Rectal smooth muscle tissue (tissue), 1 donor: ENCODE data around the gene HMCN2.
A peak's percentile ranks its signal among the peaks of the same experiment; 100 is the strongest.

Source experiments
- H3K27ac ChIP-seq: one replicate; pipeline ENCODE4 v1.7.0; 2013; ENCODE audit warnings: low read depth, low read length, inconsistent platforms
- H3K27me3 ChIP-seq: one replicate; pipeline ENCODE4 v1.7.0; 2013; ENCODE audit warnings: low read length; ENCODE audit not compliant: control insufficient read depth, insufficient read depth
- H3K36me3 ChIP-seq: one replicate; pipeline ENCODE4 v1.7.0; 2013; ENCODE audit warnings: low read length; ENCODE audit not compliant: control insufficient read depth, insufficient read depth
- H3K4me1 ChIP-seq: one replicate; pipeline ENCODE4 v1.7.0; 2013; ENCODE audit warnings: low read length; ENCODE audit not compliant: control insufficient read depth, insufficient read depth
- H3K4me3 ChIP-seq: one replicate; pipeline ENCODE4 v1.7.0; 2013; ENCODE audit warnings: low read length
- H3K9ac ChIP-seq: one replicate; pipeline ENCODE4 v1.7.0; 2013; ENCODE audit warnings: low read length

HMCN2 gene

DNA sequence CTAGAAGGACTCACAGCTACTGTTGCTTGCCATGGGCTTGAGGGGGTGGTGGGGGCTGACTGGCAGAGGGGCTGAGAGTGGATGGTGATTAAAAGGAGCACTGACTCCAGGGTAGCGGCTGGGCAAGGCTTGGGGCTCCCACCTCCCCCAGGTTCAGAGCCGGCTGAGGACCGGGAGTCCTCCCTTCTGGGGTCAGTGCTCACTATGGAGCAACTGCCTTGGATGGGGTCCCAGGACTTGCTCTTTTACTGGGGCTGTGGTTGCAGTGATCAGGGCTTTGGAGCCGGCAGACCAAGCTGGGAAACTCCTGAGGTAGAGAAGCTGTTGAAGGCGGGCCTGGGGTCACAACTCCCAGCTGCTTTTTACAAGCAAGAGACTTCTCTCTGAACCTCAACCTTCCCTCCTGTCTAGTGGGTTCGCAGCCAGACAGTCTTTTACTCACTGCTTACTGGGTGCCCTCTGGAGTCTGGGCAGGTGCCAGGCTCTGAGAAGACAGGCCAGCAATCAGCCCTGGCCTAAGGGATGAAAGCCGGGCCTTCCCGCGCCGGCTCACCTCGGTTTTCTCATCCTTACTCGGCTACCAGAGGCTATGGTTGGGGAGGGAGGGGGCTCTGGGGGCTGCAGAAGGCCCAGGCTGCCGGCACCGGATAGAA, 178.4 kb downstream of the HMCN2 start:
- peak overlapping the region; percentile 3 for H3K4me3 ChIP-seq
- no peaks in the 10 kb centered on the region for H3K36me3 ChIP-seq
- H3K4me1 ChIP-seq = peaks cover 22% of the 10 kb centered on the region
- no peak overlapping the region for H3K27ac ChIP-seq
- H3K27me3 ChIP-seq = no peaks in the 10 kb centered on the region
- H3K9ac ChIP-seq = no peak overlapping the region

DNA sequence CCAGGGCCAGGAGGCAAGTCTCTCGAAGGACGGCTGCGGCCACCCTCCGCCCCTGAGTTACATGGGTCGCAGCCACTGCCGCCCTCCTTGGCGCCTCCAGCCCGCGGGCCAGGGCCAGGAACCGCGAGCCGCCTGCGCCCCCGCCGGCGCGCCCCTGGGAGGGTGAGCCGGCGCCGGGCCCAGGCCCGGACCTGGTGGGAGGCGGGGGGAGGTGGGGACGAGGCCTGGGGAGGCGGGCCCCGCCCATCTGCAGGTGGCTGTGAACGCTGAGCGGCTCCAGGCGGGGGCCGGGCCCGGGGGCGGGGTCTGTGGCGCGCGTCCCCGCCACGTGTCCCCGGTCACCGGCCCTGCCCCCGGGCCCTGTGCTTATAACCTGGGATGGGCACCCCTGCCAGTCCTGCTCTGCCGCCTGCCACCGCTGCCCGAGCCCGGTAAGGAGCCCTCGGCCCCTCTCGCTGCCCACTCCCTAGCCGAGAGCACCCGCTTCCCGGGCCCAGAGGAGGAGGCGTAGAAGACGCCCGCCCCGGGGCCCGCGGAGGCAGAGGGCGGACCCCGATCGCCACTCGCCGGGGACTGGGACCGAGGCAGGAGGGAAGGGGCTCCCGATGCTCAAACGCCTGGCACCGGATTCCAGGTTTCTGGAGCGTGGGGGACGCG, 179.1 kb downstream of the HMCN2 start, which contains the start of gene ASS1:
ASS1 (plus strand) TSS at position 397 of the 657 bp plus-strand sequence. CDS start 7,268 bp downstream, outside the sequence.
- Histone ChIP-seq H3K27me3 (no peaks in the 10 kb centered on the region), H3K4me3 (peak within 1 kb of the TSS; percentile 70), H3K4me1 (peaks cover 22% of the 10 kb centered on the region), H3K9ac (peak within 1 kb of the TSS; percentile 41), H3K27ac (peak within 1 kb of the TSS; percentile 88), H3K36me3 (no peaks in the 10 kb centered on the region)

DNA sequence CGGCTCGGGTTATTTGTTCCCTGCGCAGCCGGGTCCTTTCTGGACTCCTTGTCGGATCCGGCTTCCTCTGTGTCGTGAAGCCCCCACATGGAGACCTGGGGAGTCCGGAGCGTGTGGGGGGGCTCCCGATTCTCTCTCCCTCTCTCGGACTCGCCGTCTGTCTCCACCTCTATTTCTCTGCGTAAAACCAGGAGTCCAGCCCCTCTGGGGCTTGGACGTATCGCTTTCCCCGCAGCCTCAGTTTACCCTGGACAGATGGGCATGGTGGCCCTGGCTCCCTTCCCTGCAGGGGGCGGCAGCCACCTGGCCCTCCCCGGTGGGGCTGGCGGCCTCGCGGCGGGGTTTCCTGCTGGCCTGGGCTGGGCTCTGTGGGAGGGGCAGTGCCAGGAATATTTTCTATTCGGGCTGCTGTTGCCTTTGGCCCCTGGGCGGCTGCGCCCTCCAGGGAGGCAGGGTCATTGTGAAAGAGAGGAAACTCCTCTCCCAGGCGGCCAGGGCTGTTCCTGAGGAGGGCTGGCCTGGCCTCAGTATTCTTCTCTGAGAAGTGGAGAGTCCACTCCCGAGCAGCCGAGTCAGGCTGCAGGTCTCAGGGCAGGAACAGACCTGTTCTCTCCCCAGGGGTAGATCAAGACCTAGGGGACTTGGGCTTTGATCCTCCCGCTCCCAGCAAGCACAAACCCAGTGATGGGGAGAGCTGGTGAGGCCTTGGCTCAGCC, 179.9 kb downstream of the HMCN2 start:
- peak overlapping the region; percentile 88 for H3K27ac ChIP-seq
- H3K36me3 ChIP-seq = no peaks in the 10 kb centered on the region
- no peaks in the 10 kb centered on the region for H3K27me3 ChIP-seq
- peaks cover 22% of the 10 kb centered on the region for H3K4me1 ChIP-seq
- H3K4me3 ChIP-seq = peak overlapping the region; percentile 70
- peak overlapping the region; percentile 41 for H3K9ac ChIP-seq

DNA sequence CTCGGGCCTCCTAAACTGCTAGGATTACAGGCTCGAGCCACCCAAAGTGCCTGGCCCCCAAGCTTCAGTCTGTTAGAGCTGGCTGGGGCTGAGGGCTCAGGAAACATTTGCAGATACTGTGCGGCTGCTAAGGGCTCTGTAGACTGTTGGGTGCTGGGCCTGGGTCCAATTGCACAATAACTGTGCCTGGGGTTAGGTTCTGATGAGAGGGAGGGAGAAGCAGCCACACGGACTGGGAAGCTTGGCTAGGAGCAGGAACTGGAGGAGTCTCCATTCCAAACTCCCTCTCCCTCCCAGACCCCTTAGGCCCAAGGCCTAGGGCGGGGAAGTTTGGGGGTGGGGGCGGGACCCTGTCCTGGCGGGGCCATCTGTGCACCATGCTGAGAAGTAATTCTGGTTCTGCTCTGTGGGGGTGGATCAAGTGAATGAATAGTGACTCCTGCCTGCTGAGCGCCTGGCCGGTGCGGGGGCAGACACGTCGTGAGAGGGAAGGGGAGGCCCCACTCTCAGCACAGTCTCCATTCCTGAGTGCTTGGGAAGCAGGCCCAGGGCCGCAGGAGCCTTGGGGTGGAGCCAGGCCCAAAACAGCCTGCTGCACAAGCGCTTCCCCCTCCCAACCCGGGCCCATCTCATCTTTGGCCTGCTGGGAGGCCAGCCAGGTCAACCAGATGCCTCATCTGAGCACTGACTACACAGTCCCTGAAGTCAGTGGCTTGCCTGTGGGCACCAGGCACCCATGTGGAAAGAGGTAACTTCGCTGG, 180.7 kb downstream of the HMCN2 start:
- peaks cover 26% of the 10 kb centered on the region for H3K4me1 ChIP-seq
- no peaks in the 10 kb centered on the region for H3K27me3 ChIP-seq
- no peak overlapping the region for H3K9ac ChIP-seq
- H3K36me3 ChIP-seq = no peaks in the 10 kb centered on the region
- H3K4me3 ChIP-seq = peak overlapping the region; percentile 70
- peak overlapping the region; percentile 88 for H3K27ac ChIP-seq

GRCh38 chr9:130447193-130447816, 181.7 kb downstream of the HMCN2 start:
- Histone ChIP-seq H3K4me3 (no peak overlapping the region), H3K4me1 (peaks cover 36% of the 10 kb centered on the region), H3K27me3 (no peaks in the 10 kb centered on the region), H3K27ac (peak overlapping the region; percentile 88), H3K36me3 (no peaks in the 10 kb centered on the region), H3K9ac (no peak overlapping the region)

- Histone ChIP-seq H3K9ac (no peak overlapping the region), H3K4me3 (no peak overlapping the region), H3K27ac (no peak overlapping the region), H3K36me3 (no peaks in the 10 kb centered on the region), H3K4me1 (peaks cover 39% of the 10 kb centered on the region), H3K27me3 (no peaks in the 10 kb centered on the region)
Measured at GRCh38 chr9:130448035-130448624, 182.6 kb downstream of the HMCN2 start.

DNA sequence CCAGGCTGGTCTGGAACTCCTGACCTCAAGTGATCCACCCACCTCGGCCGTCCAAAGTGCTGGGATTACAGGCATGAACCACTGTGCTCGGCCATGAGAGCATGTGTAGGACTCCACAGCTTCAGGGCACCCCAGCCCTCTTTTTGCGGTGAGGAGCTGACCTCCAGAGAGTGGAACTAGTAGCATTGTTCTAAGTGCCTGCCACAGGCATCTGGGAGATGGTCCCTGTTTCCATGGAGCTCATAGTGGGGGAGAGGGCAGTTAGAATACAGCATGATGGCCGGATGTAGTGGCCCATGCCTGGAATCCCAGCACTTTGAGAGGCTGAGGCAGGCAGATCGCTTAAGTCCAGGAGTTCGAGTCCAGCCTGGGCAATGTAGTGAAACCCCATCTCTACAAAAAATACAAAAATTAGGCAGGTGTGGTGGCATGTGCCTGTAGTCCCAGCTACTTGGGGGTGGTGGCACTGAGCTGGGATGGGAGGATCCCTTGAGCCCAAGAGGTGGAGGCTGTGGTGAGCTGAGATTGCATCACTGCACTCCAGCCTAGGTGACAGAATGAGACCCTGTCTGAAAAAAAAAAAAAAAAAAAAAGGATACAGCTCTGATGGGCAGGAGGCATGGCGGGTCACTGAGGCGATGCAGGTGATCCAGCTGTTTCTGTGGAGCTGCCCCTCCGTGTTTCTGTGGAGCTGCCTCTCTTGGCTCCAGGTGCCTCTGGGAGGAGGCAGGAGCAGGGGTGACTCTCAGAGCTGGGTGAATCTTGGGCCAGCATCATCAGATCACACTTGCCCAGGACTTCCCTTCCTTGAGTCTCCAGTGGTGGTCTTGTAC, 183.4 kb downstream of the HMCN2 start:
- no peak overlapping the region for H3K27ac ChIP-seq
- H3K4me3 ChIP-seq = no peak overlapping the region
- H3K4me1 ChIP-seq = peaks cover 39% of the 10 kb centered on the region
- H3K9ac ChIP-seq = no peak overlapping the region
- H3K27me3 ChIP-seq = no peaks in the 10 kb centered on the region
- no peaks in the 10 kb centered on the region for H3K36me3 ChIP-seq

DNA sequence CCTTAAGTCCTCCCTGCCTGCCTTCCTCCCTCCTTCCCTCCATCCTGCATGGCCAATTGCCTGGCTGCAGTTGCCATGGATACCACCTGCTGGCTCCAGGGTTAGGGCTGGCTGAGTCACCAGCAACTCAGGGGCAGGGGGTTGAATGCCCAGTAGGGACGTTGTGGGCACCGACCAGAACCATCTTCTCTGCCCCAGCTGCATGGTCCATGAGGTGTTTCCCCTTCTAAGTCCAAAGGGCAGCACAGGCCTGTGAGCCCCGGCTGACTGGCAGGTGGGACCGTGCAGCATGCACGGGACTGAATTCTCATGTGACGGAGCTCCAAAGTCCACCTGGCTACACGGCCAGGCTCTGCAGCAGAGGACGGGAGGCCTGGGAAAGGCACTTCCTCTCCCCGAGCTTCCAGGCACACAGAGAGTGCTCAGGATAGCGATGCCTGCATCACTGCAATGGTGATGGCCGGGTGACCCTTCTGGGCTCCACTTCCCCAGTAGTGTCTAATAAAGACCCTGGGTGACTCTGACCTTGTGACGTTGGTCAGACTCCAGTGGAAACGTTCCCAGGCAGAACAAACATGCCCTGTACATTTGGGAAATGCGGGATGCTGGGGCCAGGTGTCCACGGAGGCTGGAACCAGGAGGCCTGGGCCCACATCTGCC, 184.9 kb downstream of the HMCN2 start:
- no peak overlapping the region for H3K4me3 ChIP-seq
- H3K36me3 ChIP-seq = no peaks in the 10 kb centered on the region
- no peak overlapping the region for H3K9ac ChIP-seq
- no peak overlapping the region for H3K27ac ChIP-seq
- peaks cover 35% of the 10 kb centered on the region for H3K4me1 ChIP-seq
- H3K27me3 ChIP-seq = no peaks in the 10 kb centered on the region

DNA sequence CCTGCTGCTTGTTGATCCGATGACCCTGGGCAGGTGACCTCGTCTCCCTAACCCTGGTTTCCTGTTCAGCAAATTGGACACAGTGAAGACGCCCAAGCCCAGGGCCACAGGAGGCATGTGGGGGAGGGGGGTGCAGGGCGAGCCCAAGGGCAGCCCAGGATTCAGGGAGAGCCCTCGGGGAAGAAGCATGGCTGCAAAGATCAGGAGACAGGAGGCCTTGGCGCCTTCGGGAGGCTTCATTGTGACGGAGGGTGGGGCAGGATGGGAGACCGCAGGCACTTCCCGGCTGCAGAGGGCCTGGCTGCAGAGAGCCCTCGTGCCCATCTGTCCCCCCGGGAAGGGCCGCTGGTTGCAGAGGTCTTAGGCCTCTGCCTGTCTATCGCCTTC, 185.4 kb downstream of the HMCN2 start:
- Histone ChIP-seq H3K27ac (peak overlapping the region; percentile 75), H3K4me3 (no peak overlapping the region), H3K9ac (no peak overlapping the region)

DNA sequence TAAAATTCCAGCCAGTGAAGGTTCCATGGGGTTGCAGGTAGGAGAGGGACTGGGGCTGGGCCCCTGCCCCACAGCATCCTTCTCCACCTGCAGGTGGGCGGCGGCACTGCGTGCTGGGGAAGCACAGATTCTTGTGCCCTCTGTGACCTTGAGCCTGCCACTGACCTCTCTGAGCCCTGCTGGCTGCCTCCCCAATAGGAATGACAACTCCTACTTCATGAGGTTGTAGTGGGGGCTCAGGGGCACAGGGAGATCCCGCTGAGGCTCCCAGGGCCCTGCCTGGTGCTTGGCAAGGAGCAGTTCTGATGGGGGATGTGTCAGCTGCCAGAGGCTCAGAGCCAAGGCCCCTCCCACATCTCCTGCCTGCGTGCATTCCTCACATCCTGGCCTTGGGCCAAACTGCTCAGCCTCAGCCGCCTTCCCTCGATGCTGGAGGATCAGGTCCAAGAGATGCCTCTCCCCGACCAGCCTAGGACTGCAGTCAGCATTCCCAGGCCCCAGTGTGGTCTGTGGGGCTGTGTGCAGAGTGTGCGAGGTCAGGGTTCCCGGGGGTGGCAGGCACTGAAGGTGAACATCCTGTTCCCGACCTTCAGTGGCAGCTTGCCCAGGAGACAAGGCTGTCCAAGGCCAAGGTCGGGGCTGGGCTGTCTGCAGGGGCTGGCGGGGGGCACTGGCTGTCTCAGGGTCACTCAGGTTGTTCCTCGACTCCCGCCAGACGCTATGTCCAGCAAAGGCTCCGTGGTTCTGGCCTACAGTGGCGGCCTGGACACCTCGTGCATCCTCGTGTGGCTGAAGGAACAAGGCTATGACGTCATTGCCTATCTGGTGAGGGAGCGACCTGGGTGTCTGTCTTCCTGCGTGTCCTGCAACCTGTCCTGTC, 186.2 kb downstream of the HMCN2 start:
- Histone ChIP-seq H3K4me3 (no peak overlapping the region), H3K27ac (peak overlapping the region; percentile 75), H3K36me3 (no peaks in the 10 kb centered on the region), H3K27me3 (no peaks in the 10 kb centered on the region), H3K9ac (no peak overlapping the region), H3K4me1 (peaks cover 26% of the 10 kb centered on the region)

More for the DNA sequence above, 185.4 kb downstream of the HMCN2 start:
- peaks cover 30% of the 10 kb centered on the region for H3K4me1 ChIP-seq
- no peaks in the 10 kb centered on the region for H3K36me3 ChIP-seq
- no peaks in the 10 kb centered on the region for H3K27me3 ChIP-seq
